Loucy (cell line): ENCODE results near the gene ATP1A2.

Experiments used
- CTCF ChIP-seq: fragments of 200-600 bp; sonication (generic); conservative IDR thresholded peaks from 2 replicates; pipeline ENCODE4 v1.5.1; 2014; ENCODE audit warnings: mild to moderate bottlenecking, antibody characterized with exemption, low read length
- EZH2phosphoT487 ChIP-seq: fragments of 200-600 bp; IDR thresholded peaks from 2 replicates; pipeline ENCODE4 v1.6.1; 2018; ENCODE audit warnings: antibody characterized with exemption, mild to moderate bottlenecking, moderate library complexity, borderline replicate concordance

GRCh38 chr1:160137216-160137862, 21.8 kb downstream of the ATP1A2 start:
- no peak for TF ChIP-seq CTCF
- TF ChIP-seq EZH2phosphoT487 = no peak
